Stimulated activated CD4-positive, alpha-beta T cell treated with anti-CD3 and anti-CD28 coated beads, Interleukin-4, amount 100 ng/mL, for 4 hours (primary cell): Measurements from ENCODE around the gene PTPRD.

Experiments
- DNase-seq, 2 experiments: peaks; one replicate each; pipeline ENCODE4 v3.0.0-alpha.2; 2020

The PTPRD gene

DNA sequence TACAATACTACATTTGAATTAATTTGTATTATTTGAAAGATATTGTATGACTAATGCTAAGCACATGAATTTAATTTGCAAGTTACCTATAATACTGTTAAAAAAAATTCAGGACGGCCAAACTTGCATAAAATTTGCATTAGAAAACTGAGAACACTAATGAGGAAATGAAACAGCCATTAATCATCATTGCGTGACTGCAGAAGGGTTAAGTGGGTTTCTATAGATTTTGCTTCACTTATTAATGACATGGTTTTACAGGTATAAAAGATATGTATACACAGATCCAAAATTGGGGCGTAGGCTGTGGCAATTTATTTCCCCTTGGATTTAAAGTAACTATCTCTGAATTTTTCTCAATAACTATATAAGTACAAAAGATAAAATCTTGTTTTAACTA is 882.6 kb downstream of the PTPRD start:
- no peak for DNase-seq

DNA sequence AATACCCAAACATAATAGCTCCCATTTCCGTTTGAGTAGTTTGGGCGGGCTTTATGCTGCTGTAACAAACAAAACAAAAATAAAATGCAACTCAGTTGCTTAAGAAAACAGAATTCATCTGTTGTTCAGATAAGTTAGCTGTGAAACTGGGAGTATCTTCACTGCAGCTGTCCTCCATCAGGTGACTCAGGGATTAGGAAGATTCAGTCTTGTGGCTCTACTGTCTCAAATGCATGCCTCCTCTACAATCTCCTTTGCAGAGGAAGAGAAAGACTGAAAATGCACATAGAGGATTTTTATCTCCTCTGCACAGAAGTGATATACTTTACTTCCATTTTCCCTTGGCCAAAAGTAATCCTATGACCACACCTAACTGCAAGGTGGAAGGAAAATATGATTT is 883.7 kb downstream of the PTPRD start:
- DNase-seq: no peak

DNA sequence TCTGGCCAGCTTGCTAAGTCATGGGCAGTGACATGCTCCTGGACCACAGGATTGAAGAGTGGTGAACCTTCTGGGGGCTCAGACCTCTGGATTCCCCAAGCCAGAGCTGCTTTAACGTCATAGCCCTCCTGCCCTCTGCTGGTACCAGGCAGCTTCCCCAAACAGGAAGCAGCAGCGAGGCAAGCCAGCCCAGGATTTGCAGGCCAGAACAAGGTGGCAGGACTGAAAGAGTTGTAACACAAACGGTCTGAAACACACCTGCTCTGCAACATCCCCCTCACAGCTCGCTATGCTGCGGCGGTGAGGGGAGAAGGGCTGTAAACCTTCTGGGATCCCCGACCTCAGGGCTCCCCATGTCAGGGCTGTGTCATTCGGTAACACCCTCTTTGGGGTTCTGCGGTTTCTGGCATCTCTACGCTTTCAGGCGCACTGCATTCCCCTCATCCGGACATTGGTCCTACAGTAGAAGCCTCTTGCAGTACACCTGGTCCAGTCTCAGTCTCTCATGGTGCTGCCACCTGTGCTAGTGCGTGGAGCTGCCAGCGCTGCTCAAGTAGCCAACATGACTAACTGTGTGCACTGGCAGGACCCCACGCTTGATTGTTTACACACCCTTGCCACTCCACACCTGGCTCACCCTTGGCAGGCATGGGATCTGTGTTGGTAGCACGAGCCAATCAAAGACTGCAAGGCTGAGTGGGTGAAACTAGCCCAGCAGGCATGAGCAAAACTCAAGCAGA is 893.3 kb downstream of the PTPRD start:
- DNase-seq: no peak

DNA sequence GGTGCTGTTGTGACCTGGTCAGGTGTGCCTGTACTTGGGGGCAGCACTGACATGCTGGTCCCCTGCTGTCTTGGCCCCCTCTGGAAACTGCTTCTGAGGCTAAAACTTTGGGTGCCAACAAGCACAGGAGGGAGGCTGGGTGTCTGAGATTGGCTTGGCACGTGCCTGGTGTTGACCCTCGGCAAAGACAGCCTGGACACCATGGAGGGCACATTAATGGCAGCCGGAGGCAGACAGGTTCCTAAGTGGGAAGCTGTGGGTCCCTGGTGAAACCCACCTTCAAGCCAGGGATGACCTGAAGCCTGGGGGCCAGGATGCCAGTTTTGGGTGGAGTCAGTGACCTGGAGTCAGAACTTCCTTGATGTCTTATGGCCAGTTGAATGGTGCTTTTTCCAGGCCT is 894.1 kb downstream of the PTPRD start:
- DNase-seq: no peak

DNA sequence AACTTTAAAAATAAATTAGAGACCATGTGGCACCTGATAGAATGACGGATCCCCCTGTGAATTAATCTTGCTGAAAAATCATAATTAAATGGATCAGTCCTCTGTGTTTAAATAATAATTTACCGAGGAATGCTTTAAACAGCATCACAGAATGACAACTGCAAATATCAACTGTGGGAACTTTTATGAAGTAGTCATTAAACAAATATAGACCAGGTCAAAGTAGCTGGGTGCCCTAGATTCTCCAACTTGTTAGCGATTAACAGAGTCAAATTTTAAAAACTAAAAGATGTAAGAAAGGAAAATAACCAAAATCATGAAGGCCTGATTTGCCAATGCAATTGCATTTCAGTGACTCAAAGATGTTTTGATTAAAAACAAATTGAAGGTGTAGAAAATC is 933.4 kb downstream of the PTPRD start:
- no peak for DNase-seq

DNA sequence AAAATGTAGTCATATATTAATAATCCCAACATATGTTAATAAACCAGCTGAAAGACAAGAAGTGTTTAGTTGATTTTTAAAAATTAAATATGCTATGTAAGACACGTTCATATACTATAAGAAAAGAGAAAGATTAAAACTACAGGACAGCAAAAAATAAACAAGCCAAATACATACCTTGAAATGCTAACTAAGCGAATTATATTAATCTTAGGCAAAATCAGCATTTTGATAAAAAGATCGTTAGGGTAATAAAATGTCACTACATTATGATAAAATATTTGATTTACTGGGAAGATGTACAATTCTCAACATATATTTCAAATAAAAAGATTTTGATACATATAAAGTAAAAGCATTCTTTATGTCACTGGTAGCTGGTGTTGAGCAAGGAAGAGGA is 938.3 kb downstream of the PTPRD start:
- no peak for DNase-seq

DNA sequence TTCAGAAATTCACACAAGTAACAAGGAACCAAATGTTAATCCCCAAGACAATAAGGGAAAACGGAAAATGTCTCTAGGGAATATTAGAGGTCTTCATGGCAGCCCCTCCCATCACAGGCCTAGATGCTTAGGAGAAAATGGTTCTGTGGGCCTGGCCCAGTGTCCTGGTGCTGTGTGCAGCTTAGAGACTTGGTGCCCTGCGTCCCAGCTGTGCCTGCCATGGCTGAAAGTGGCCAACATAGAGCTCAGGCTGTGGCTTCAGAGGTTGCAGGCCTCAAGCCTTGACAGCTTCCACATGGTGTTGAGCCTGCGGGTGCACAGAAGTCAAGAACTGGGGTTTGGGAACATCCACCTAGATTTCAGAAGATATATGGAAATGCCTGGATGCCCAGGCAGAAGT is 942.3 kb downstream of the PTPRD start:
- DNase-seq: no peak

DNA sequence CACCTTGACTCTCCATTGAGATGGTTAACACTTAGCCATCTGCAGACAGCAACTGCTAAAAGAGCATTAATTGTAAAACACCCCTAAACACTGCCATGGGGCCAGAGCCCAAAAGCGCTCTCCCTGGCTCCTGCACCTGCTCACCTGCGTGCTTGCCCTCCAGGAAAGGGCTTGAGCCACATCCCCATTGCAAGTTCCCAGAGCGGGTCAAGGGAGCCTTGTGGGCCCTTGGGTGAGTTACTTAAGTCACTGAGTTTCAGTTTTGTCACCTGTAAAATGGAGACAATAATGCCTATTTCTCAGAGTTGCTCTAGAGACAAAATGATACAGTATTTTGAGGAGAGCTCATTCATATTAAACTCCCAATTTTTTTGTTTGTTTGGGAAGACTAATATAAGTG is 967.8 kb downstream of the PTPRD start:
- no peak for DNase-seq

DNA sequence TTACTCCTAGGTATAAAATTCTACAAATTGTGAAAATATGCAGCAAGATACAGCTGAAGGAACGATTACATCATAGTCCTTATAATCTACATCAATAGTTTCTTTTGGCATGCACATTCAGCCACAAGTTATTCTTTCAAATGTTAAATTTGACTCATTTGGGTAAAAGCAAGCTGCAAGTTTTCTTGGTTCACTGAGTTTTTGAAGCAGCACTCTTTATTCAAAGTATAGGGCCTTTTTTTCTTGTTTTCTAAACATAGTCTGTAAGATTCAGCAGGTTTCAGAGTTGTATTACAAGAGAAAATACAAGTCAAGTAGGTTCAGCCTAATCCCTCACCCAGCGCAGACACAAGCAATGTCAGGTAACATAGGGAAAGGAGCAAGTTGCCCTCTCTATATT is 981.5 kb downstream of the PTPRD start:
- no peak for DNase-seq

DNA sequence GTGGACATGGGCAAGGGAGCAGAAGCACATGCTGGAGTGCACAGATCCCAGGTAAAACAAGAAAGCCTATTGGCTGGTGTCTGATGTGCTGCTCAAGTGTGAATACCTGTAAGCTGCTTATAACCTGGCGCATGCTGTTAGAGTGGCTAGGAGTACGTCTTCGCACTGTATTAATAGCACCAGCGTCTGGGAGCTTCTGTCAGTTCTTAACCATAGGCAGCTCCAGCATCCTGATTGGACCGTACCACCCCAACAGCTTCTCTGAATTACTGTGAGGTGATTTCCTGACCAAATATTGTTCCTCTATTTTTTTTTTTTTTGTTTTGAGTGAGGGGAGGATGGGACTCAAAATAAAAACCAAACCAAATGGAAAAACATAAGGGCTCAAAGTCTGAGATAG is 987.6 kb downstream of the PTPRD start:
- no peak for DNase-seq

DNA sequence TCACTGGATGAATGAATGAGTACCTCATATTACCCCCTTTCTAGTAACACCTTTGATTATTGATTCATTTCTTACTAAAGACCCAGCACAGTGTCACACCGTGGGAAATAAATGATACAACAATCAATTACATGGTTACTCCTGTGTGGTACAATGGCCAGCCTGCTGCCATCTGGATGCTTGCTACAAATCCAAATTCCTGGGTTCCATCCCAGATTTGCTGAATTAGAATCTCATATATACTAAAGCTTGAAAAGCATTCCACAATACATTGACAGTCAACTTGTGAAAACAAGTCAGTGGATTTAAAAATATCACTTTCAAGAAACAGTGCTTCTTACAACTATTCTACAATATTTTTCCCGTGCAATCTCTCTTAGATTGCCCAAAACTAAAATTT is 989.3 kb downstream of the PTPRD start:
- DNase-seq: no peak

DNA sequence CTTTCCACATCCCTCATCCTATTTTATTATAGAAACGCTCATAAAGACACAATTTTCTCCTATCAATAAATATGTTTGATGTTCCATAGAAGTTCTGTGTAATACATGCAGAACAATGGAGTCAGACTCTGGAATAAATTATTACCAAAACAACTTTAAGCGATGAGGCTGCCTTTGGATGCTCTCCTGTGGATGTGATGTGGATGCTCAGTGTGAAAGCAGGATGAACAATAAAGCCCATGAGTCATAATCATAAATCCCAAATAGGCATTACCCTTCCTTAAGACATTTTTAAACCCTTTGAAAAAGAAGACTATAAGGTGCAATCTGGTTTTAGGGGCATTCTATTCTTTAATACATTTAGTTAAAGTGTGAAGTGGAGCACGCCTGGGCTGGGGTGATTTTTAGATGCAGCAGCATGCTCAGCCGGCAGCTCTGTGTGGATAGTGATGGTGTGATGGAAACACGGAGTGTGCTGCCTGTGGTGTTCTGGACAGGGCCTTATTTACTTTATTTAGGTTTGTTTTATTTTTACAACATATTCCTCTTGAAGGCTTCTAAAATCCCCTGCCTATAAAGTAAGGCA is 991.4 kb downstream of the PTPRD start:
- no peak for DNase-seq

DNA sequence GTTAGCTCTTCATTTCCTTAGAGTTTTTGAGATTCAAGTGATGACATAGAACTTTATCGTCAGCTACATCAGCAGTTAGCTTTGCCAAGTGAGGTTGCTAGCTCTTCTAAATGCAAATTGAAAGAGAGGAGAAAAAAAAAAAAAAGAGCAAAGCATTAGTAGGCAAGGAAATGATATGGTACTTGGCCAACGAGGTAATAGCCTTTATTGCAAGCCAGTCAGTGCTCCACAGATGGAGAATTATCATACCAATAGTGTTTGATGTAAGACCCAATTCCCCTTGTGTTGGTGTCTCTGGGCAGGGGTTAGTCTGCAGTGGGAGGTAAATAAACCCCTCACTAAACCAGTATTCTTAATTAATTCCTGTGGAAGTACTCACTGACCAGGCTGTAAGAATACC is 992.1 kb downstream of the PTPRD start:
- no peak for DNase-seq

DNA sequence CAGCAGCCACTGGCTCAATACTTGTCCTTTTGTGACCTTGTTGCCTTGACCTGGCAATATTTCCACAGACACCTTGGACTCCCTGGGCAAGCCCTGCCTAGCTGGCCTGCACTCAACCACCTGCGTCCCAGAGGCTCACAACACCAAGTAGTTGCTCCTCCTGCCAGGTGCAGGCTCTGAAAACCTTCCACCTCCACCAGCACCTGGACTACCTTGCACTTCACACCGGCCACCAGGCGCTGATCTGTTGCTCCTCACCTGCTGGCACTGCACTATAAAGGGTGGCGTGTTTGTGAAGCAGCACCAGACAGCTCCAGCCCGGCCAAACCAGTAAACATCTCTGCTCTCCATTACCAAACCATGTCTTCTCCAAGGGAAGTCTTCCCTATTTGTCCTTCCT is 997.7 kb downstream of the PTPRD start:
- no peak for DNase-seq

DNA sequence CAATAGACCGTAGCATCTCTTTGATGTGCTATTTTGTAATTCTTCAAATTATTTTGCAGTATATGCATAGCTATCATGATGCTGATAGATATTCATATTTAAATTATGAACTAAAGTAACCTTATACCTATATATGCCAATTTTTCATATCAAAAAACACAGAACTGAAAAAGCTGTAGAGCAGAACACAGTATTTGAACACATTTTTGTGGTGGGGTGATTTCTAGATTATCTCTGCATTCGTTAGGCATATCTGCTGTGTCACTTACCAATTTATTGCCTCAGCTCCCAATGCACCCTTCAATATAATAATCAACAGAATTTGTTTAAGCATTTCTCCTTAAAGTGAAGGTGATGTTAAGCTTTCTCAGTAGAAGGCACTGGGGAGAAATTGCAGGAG is 998.2 kb downstream of the PTPRD start:
- no peak for DNase-seq

DNA sequence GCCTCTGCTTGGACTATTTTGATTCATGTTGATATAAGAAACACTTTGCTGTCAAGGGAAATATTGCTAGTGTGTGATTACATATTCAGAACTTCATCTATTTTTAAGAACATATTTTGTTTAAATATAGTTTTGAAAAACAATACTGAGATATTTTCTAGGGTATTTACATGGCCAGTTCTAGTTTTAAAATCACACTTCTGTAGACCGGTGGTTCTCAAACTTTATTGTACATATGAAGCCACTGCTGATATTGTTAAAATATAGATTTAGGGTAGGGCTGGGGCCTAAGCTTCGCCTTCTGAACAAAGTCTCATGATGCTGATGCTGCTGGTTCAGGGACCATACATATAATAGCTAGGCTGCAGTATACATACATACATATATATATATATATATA is 1000.0 kb downstream of the PTPRD start:
- no peak for DNase-seq

DNA sequence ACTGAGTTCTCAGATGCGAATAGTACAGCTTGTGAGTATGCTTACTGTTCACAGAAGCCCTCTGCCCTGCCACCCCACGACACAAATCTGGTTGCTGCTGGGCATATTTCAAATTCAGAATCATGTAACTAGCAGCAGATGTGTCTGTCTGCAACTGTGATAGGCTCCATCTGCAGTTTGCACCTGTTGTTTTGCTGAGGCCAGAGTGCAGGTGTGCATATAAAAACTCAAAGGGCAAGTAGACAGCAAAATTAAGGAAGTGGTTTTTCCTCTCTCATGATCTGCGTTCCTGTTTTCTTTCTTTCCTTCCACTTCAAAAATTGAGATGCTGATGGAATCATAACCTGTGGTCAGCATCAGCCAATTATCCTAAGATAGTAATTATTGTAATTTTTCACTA is 1000.5 kb downstream of the PTPRD start:
- DNase-seq: no peak

DNA sequence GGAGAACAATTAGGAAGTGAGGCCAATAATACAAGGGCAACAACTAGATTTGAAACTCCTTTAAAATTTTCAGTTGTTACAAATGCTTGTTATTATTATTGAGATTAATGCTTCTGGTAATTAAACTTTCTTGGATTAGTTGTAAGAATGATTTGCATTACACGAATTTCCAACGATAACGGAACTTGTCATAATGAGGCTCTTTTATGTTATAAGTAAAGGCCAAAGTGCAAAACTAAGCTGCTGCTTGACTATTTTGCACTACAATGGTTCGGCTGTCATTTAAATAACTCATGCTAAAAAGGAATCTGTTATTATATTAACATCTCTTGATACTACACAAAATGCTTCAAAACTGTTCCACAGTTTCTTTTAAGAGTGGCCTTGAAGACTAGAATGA is 1007.1 kb downstream of the PTPRD start:
- DNase-seq: no peak

DNA sequence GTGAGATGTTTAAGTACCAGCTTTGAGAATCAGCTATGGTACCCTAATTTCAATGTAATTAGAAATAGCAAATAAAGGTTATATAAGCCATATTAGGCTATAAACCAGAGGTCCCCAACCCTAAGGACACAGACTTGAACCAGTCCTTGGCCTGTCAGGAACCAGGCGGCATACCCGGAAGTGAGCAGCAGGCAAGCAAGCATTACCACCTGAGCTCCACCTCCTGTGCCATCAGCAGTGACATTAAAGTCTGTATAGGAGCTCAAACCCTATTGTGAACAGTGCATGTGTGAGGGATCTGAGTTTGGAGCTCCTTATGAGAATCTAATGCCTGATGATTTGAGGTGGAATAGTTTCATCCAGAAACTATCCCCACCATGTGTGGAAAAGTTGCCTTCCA is 1009.5 kb downstream of the PTPRD start:
- no peak for DNase-seq

DNA sequence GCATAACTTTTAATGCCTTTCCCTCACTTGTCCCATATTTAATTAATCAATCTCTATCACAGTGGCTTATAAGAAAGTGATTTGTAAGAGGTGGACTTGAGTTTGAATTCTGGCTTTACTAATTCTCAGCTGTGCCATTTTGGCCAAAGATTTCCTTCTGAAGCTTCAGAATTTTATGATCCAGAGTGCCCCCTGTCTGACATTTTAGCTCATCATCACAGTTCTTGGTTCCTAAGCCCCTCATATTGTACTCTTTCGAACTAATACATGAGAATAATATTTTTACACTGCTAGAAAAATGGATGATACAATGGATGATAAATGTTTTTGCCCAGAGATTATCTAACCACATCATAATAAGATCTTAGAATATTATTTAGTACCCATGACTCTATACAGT is 1014.1 kb downstream of the PTPRD start:
- no peak for DNase-seq

DNA sequence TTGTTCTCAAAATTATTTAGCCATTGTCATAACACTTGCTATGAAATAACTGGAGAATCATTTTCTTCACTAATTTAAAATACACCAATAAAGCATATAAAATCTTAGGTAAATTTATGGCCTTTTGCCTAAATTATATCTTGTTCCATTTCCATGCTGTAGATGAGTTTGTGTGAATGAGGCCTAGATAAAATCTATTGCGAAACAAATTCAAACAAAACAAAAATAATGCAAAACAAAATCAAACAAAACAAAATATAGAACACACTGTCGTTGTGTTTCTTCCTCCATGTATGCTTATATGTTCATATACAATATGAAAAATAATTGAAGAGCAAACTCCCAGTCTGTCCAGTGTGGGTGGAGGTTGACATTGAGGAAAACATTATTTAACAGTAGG is 1020.7 kb downstream of the PTPRD start:
- DNase-seq: no peak

DNA sequence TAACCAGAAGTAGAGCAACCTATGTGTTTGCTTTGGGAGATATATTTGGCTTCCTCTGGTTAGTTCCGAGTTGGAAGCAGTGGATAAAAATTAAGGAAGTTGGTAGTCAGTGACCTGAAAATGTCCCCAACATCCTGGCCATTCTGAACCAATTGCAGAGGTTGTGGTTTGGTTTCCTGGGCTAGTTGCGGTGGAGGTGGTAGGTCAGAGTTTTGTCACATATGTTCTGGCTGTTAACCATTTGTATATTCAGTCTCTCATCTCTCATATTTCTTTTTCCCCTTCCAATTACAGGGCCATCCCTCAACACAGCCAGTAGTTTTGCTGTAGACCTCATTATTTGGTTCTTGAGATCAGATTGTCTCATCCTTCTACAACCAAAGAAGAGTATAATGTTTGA is 1026.9 kb downstream of the PTPRD start:
- no peak for DNase-seq

DNA sequence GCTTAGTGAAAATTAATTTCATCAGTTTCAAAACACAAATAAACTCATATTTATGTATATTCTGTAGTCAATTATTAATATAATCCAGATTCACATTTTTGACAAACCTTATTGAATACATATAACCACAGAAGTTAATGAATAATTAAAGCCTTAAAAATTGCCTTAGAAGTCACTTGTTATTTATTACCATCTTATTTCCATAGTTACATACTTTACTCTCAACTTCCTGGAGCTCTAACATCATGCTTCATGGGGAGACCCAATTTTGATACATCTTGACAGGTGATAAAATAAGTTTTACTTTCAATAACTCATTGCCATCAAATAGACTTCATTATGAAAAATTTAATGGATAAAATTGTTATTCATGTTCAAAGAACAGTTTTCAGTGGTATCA is 1038.7 kb downstream of the PTPRD start:
- DNase-seq: no peak

DNA sequence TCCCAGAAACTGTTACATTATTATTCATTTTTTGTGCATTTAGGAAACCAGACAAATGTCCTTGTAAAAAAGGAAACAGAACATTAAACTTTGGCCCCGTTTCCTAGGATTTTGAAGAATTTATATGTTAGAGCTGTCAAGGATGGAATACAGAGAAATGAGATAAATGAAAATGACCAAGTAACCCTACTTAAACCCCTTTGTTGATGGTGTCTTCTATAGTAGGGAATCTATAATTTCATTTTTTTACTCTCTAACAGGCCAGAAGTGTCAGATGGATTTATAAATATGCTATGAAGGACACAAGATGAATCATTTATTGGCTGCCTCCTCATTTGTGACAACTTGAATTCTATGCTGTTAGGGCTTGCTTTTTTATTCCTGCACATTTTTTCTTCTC is 1047.1 kb downstream of the PTPRD start:
- no peak for DNase-seq

DNA sequence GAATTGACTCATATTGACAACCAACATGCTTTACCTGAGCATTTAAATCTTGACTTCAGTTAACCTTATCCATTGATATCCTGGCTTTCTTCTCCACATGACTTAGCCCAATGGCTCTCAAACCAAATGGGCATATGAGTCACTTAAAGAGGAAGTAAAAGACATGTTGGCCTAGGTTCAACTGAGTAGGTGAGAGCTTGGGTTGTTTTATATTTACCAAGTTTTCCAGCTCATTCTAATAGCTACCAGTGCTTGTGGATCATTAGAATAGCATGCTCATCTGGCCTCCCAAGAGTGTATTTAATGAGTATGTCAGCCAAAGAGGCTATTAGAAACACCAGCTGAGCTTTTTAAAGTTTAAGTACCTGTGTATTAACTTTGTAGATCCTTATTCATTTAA is 1049.0 kb downstream of the PTPRD start:
- no peak for DNase-seq
